ENCODE data around the gene BTNL8.

- TF ChIP-seq CEBPB (IDR thresholded peaks at IDR 0.05) = no peak
- TF ChIP-seq EP300 (IDR thresholded peaks at IDR 0.05; ENCODE audit: borderline replicate concordance) = no peak
- TF ChIP-seq TCF12 (IDR thresholded peaks at IDR 0.05; ENCODE audit: low read depth) = no peak
- TF ChIP-seq YY1 (IDR thresholded peaks at IDR 0.05; ENCODE audit: low read depth) = no peak
- no peak for TF ChIP-seq EGR1 (IDR thresholded peaks at IDR 0.05)
- TF ChIP-seq TEAD4 (IDR thresholded peaks at IDR 0.05) = no peak
- TF ChIP-seq FOXM1 (IDR thresholded peaks at IDR 0.05; ENCODE audit: borderline replicate concordance, low read depth) = no peak
- TF ChIP-seq TAF1 (IDR thresholded peaks at IDR 0.05; ENCODE audit: low read depth) = no peak
- no peak for TF ChIP-seq REST (IDR thresholded peaks at IDR 0.05; ENCODE audit: low read depth)
- TF ChIP-seq MAX (IDR thresholded peaks at IDR 0.05) = no peak
Measured at GRCh38 chr5:180970336-180970735, 71.4 kb downstream of the BTNL8 start.

All from Ishikawa (cell line).